ENCODE data around the gene SETD7. TPM values are rescaled to one million over a fixed set of nuclear protein-coding genes. Genes with fewer than 3 reads are reported as not detected.

Gene SETD7
- total RNA-seq, 2 experiments from 2014 or later = 23.1 to 23.5 TPM

DNA sequence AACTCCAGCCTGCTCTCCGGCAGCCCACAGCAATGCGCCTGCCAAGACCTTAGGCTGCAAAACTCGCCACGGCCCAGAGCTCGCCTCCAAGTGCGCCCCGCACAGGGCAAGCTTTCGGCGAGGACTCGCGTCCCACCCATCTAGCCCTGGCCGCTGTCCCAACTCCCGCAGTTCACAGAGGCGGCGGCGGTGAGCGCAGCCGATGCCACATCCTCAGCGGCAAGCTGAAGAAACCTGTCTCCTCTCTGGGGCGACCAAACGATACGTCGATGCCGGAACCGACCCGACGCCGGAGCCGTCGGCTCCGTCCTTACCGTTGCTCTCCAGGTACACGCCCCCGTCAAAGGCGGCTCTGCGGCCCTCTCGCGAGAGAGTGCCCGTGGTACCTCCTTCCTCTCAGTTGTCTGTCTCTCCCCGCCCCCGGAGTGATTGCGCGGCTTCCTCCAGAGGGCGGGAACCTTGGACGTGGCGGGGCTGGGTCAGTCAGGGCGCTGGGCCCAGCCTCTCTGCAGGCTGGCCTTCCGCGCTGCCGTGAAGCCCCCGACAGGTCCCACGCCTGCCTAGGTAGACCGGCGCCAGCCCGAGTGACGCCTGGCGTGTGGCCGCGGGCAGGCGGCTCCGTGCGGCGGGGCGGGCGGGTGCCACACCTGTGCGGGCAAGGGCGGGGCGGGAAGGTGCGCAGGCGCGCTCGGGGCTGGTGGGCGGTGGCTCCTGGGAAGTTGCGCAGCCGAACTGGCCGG is 102.5 kb downstream of the SETD7 start:
- TF ChIP-seq, protein P1, sequence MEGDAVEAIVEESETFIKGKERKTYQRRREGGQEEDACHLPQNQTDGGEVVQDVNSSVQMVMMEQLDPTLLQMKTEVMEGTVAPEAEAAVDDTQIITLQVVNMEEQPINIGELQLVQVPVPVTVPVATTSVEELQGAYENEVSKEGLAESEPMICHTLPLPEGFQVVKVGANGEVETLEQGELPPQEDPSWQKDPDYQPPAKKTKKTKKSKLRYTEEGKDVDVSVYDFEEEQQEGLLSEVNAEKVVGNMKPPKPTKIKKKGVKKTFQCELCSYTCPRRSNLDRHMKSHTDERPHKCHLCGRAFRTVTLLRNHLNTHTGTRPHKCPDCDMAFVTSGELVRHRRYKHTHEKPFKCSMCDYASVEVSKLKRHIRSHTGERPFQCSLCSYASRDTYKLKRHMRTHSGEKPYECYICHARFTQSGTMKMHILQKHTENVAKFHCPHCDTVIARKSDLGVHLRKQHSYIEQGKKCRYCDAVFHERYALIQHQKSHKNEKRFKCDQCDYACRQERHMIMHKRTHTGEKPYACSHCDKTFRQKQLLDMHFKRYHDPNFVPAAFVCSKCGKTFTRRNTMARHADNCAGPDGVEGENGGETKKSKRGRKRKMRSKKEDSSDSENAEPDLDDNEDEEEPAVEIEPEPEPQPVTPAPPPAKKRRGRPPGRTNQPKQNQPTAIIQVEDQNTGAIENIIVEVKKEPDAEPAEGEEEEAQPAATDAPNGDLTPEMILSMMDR (IDR thresholded peaks at IDR 0.05) = peak; percentile 4
- intact Hi-C loops (cut with DNase I, micrococcal nuclease) = loop anchor here (2.0 to 10.0 kb wide), 10 partner anchors 36 to 1074 kb away; partner anchors contain the start of genes ELF2 (in 2 of the 2), NDUFC1 (in 2 of the 2), MAML3 (in 1 of the 2) and SCOC (in 1 of the 2)
- peaks cover 80% of the 10 kb centered on the region for H3K4me1 Mint-ChIP-seq (ENCODE audit: low read depth)
- POLR2A ChIA-PET = interaction anchor here (0.5 to 3.0 kb wide), 29 partner anchors 14 to 697 kb away, joined by 3 to 67 read pairs (median 4); partner anchors contain the start of genes ELF2, NAA15, NDUFC1 and NOCT
- peak; percentile 93 to 98 (median 96) for DNase-seq
- no peaks in the 10 kb centered on the region for H3K27me3 Mint-ChIP-seq
- H3K27ac Mint-ChIP-seq = peak overlapping the region; percentile 99
- H3K4me3 Mint-ChIP-seq = peak overlapping the region; percentile 96
- H3K36me3 Mint-ChIP-seq (ENCODE audit: low read depth) = peaks cover 30% of the 10 kb centered on the region
- CTCF ChIA-PET = interaction anchor here (0.7 to 2.0 kb wide), 10 partner anchors 15 to 920 kb away, joined by 3 to 5 read pairs (median 3); partner anchors contain the start of genes SCOC and SETD7
- Histone ChIP-seq H3K27me3 (ENCODE audit: control insufficient read depth in 1 of 2, insufficient read depth in 2 of 2, low read length in 2 of 2) (no peaks in the 10 kb centered on the region), H3K4me1 (ENCODE audit: insufficient read depth, low read length) (peaks cover 35% of the 10 kb centered on the region), H3K9me3 (ENCODE audit: control insufficient read depth in 1 of 2, insufficient read depth in 1 of 2, low read length in 2 of 2) (no peaks in the 10 kb centered on the region), H3K4me3 (ENCODE audit: low read length) (peak overlapping the region; percentile 90), H3K27ac (ENCODE audit: low read depth in 1 of 2, low read length in 2 of 2) (peak overlapping the region; percentile 93), H3K36me3 (ENCODE audit: insufficient read depth, low read length) (no peaks in the 10 kb centered on the region)
- no peaks in the 10 kb centered on the region for H3K9me3 Mint-ChIP-seq
- ATAC-seq (ENCODE audit: poor library complexity) = peak; percentile 85

DNA sequence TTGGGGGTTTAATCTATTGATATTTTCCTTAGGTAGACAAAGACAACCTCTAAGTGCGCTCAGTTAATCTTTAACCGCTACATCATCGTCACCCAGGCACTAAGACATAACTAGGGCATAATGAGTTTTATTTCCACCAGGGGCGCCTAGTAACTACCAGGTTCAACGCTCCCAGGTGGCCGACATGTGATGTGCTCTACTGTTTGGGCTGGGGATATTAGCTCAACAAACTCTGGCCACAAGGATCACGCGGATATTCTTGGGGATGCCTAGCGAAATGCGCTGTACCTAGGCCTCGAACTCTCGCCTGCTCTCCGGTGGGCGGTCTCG is 103.0 kb downstream of the SETD7 start:
- ATAC-seq (ENCODE audit: poor library complexity) = peak; percentile 59
- Histone ChIP-seq H3K27ac (ENCODE audit: low read depth in 1 of 2, low read length in 2 of 2) (peak overlapping the region; percentile 93), H3K36me3 (ENCODE audit: insufficient read depth, low read length) (no peaks in the 10 kb centered on the region), H3K9me3 (ENCODE audit: control insufficient read depth in 1 of 2, insufficient read depth in 1 of 2, low read length in 2 of 2) (no peaks in the 10 kb centered on the region), H3K27me3 (ENCODE audit: control insufficient read depth in 1 of 2, insufficient read depth in 2 of 2, low read length in 2 of 2) (no peaks in the 10 kb centered on the region), H3K4me3 (ENCODE audit: low read length) (peak overlapping the region; percentile 90), H3K4me1 (ENCODE audit: insufficient read depth, low read length) (peaks cover 35% of the 10 kb centered on the region)
- peaks cover 75% of the 10 kb centered on the region for H3K4me1 Mint-ChIP-seq (ENCODE audit: low read depth)
- CTCF ChIA-PET = interaction anchor here (0.6 to 2.0 kb wide), 9 partner anchors 16 to 920 kb away, joined by 3 to 5 read pairs (median 3); partner anchors contain the start of genes SCOC and SETD7
- DNase-seq = peak in 12 of 14 experiments; percentile 50 to 92 (median 64)
- H3K36me3 Mint-ChIP-seq (ENCODE audit: low read depth) = peaks cover 26% of the 10 kb centered on the region
- H3K9me3 Mint-ChIP-seq = no peaks in the 10 kb centered on the region
- intact Hi-C loops (cut with DNase I, micrococcal nuclease) = loop anchor here (2.0 to 10.0 kb wide), 10 partner anchors 36 to 1074 kb away; partner anchors contain the start of genes ELF2 (in 2 of the 2), MAML3 (in 1 of the 2), NDUFC1 (in 1 of the 2) and SCOC (in 1 of the 2)
- TF ChIP-seq, protein P1 (IDR thresholded peaks at IDR 0.05) = peak; percentile 57
- H3K27me3 Mint-ChIP-seq = no peaks in the 10 kb centered on the region
- POLR2A ChIA-PET = interaction anchor here (0.6 to 3.0 kb wide), 28 partner anchors 14 to 698 kb away, joined by 3 to 67 read pairs (median 4); partner anchors contain the start of genes ELF2, NAA15, NDUFC1 and NOCT
- peak overlapping the region; percentile 99 for H3K27ac Mint-ChIP-seq
- peak overlapping the region; percentile 96 for H3K4me3 Mint-ChIP-seq

DNA sequence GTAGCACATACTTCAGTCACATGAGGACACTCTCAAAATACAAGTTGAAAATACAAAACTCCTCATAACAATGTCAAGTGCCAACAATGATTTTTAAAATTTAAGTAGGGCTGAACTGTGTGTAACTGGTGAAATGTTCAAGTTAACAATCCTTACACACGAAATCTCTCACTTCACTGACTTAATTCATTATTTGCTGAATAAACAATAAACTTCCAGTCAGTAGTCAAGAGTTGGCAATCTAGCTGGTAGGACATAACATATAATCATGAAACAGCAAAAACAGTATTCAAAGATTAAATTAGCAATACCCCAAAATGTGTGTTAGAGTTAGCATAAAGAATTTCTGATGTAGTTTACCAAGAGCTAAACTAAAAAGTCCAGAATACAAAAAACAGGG is 104.0 kb downstream of the SETD7 start:
- Mint-ChIP-seq H3K27me3 (no peaks in the 10 kb centered on the region), H3K4me3 (peak overlapping the region; percentile 96), H3K4me1 (ENCODE audit: low read depth) (peaks cover 66% of the 10 kb centered on the region), H3K27ac (peak overlapping the region; percentile 99), H3K9me3 (no peaks in the 10 kb centered on the region), H3K36me3 (ENCODE audit: low read depth) (peaks cover 26% of the 10 kb centered on the region)
- Histone ChIP-seq H3K36me3 (ENCODE audit: insufficient read depth, low read length) (no peaks in the 10 kb centered on the region), H3K4me3 (ENCODE audit: low read length) (no peak overlapping the region), H3K4me1 (ENCODE audit: insufficient read depth, low read length) (peaks cover 35% of the 10 kb centered on the region), H3K27me3 (ENCODE audit: control insufficient read depth in 1 of 2, insufficient read depth in 2 of 2, low read length in 2 of 2) (no peaks in the 10 kb centered on the region), H3K9me3 (ENCODE audit: control insufficient read depth in 1 of 2, insufficient read depth in 1 of 2, low read length in 2 of 2) (no peaks in the 10 kb centered on the region), H3K27ac (ENCODE audit: low read depth in 1 of 2, low read length in 2 of 2) (peak overlapping the region in 1 of 2 donors; percentile 93)
- ATAC-seq (ENCODE audit: poor library complexity) = no peak
- POLR2A ChIA-PET = interaction anchor here (1.0 to 3.0 kb wide), 3 partner anchors 95 to 369 kb away, joined by 3 to 33 read pairs (median 4); partner anchors contain the start of genes NAA15 and NDUFC1
- no peak for DNase-seq
- CTCF ChIA-PET = interaction anchor here (2.0 kb wide), 1 partner anchor 421 kb away, joined by 5 read pairs; no protein-coding TSS in a partner anchor
- intact Hi-C loops (cut with DNase I, micrococcal nuclease) = loop anchor here (2.0 to 10.0 kb wide), 10 partner anchors 35 to 1075 kb away; partner anchors contain the start of genes ELF2 (in 2 of the 2), MAML3 (in 1 of the 2), NDUFC1 (in 1 of the 2) and SCOC (in 1 of the 2)
- TF ChIP-seq, protein P1 (IDR thresholded peaks at IDR 0.05) = no peak

Measured in CD4-positive, alpha-beta T cell (primary cell).